ENCODE results near the gene P2RY2. TPM values are rescaled to one million over a fixed set of nuclear protein-coding genes. Genes with fewer than 3 reads are reported as not detected.

Gene P2RY2
- total RNA-seq, 1 experiment from 2014 or later = 1.2 TPM

GRCh38 chr11:73284106-73284505 lies 66.0 kb downstream of the P2RY2 start:
- no peak overlapping the region for H3K4me3 Mint-ChIP-seq
- DNase-seq (ENCODE audit: low spot score) (no peak), ATAC-seq (no peak)
- TF ChIP-seq RELA (CRISPR knock-in tag; IDR thresholded peaks at IDR 0.05; ENCODE audit: borderline replicate concordance) (no peak), CREB1 (CRISPR knock-in tag; IDR thresholded peaks at IDR 0.05) (no peak), FOXP1 (CRISPR knock-in tag; IDR thresholded peaks at IDR 0.05; ENCODE audit: borderline replicate concordance) (no peak), CREM (CRISPR knock-in tag; IDR thresholded peaks at IDR 0.05) (no peak), RORB (CRISPR knock-in tag; IDR thresholded peaks at IDR 0.05) (no peak), ZNF232 (CRISPR knock-in tag; IDR thresholded peaks at IDR 0.05) (no peak), ERG (CRISPR knock-in tag; IDR thresholded peaks at IDR 0.05) (no peak), NFATC4 (CRISPR knock-in tag; IDR thresholded peaks at IDR 0.05) (no peak)
- CTCF ChIA-PET = interaction anchor here (1.5 to 2.0 kb wide), 4 partner anchors 25 to 101 kb away, joined by 4 to 10 read pairs (median 6); no protein-coding TSS in a partner anchor
- no peaks in the 10 kb centered on the region for H3K9me3 Mint-ChIP-seq
- POLR2A ChIA-PET = no interaction called here
- H3K36me3 Mint-ChIP-seq = no peaks in the 10 kb centered on the region
- H3K4me1 Mint-ChIP-seq = peaks cover 3% of the 10 kb centered on the region
- H3K27ac Mint-ChIP-seq = no peak overlapping the region; the same call in 1 of the 2 replicates
- H3K27me3 Mint-ChIP-seq (ENCODE audit: low read depth) = no peaks in the 10 kb centered on the region; the same call in none of the 2 replicates

GRCh38 chr11:73285721-73286120 lies 67.6 kb downstream of the P2RY2 start:
- Mint-ChIP-seq H3K4me3 (no peak overlapping the region), H3K27me3 (ENCODE audit: low read depth) (no peaks in the 10 kb centered on the region; the same call in none of the 2 replicates), H3K9me3 (no peaks in the 10 kb centered on the region), H3K27ac (no peak overlapping the region), H3K4me1 (peaks cover 5% of the 10 kb centered on the region), H3K36me3 (no peaks in the 10 kb centered on the region)
- POLR2A ChIA-PET = no interaction called here
- CTCF ChIA-PET = interaction anchor here (0.8 to 5.2 kb wide), 7 partner anchors 9 to 86 kb away, joined by 3 to 41 read pairs (median 4); no protein-coding TSS in a partner anchor
- no peak for ATAC-seq
- no peak for DNase-seq (ENCODE audit: low spot score)
- TF ChIP-seq ZNF512 (CRISPR knock-in tag; IDR thresholded peaks at IDR 0.05; ENCODE audit: borderline replicate concordance) (no peak), SMAD3 (CRISPR knock-in tag; IDR thresholded peaks at IDR 0.05; ENCODE audit: borderline replicate concordance) (no peak), ZNF423 (CRISPR knock-in tag; IDR thresholded peaks at IDR 0.05) (no peak), HMGXB4 (CRISPR knock-in tag; IDR thresholded peaks at IDR 0.05) (no peak)

Other genes with a start within 250 kb of the P2RY2 start
- gene FCHSD2, start 76.0 kb upstream of the P2RY2 start, total RNA-seq (2021) = 8.4 to 10.1 TPM (median 8.8 TPM) in 3 replicates
- 0.11 to 0.16 TPM in 2 of 3 replicates, not detected in the other for gene P2RY6, start 54.1 kb downstream of the P2RY2 start, total RNA-seq (2021)
- 16.5 to 18.2 TPM (median 16.9 TPM) in 3 replicates for gene ARHGEF17, start 90.0 kb downstream of the P2RY2 start, total RNA-seq (2021)
- gene RELT, start 158.1 kb downstream of the P2RY2 start, total RNA-seq (2021) = 5.7 to 6.7 TPM (median 5.9 TPM) in 3 replicates

All from WTC11 (cell line).